Transverse colon (tissue), 4 donors: ENCODE results near the gene SPA17.
A peak's percentile ranks its signal among the peaks of the same experiment; 100 is the strongest.

Experiments used
- EP300 ChIP-seq: sonication (generic); formaldehyde crosslinking; IDR thresholded peaks from one replicate; pipeline ENCODE4 v1.6.1; 2017; ENCODE audit warnings: antibody characterized with exemption, low read depth
- POLR2A ChIP-seq: fragments of 450-650 bp; IDR thresholded peaks from one replicate; pipeline ENCODE4 v1.6.1; 2016; ENCODE audit warnings: antibody characterized with exemption, mild to moderate bottlenecking, moderate library complexity
- POLR2AphosphoS5 ChIP-seq, 3 donors: sonication (generic); formaldehyde crosslinking; IDR thresholded peaks; one replicate each; pipeline ENCODE4 v1.6.1; 2016; ENCODE audit warnings: antibody characterized with exemption in 3 of 3
- TF ChIP-seq, protein P1 (sequence below), 5 experiments: fragments of 200-600 bp in 3 of 5; fragments of 450-650 bp in 2 of 5; sonication (generic) in 3 of 5; IDR thresholded peaks; 1 replicate in 2 of 5; 2 replicates in 3 of 5; pipeline ENCODE4 v1.5.1; 2016 to 2017; ENCODE audit warnings: antibody characterized with exemption in 5 of 5, inconsistent platforms in 3 of 5, mild to moderate bottlenecking in 2 of 5, moderate library complexity in 1 of 5

DNA sequence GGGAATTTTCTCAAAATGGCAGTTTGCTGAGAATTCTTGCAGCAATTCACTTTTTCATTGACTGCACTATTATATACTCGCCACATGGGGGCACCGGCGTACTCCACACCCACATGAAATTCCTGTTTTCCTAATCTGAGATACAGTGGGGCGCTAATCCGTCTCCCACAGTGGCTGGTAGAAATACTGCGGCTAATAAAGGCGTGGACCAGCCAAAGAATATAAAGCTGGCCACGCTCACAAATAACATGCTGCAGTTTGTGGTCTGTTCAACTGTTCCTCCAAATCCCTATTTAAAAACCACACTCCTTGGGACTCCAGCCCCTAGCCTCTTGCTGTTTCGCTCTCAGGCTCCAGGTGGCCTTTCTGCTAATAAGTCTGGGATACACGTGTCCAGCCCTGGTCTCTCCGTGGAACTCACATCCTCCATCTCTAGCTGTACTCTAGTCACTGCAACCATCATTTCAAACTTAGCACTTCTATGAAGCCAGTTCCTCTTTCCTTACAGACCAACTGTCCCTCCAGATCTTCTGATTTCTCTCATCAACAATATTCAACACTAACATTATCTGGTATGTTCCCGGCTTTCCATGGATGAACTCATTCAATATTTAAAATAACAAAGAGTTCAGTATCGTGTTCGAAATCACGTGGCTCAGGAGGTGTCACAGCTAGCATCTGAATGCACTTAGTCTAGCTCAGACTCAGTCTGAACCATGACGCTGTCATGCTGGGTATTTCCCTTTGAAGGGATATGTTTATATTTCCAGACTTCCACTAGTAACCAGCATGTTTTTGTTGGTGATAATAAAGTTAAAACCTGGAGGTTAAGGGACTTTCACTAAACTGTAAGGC is 29.1 kb upstream of the SPA17 start:
- TF ChIP-seq, protein P1, sequence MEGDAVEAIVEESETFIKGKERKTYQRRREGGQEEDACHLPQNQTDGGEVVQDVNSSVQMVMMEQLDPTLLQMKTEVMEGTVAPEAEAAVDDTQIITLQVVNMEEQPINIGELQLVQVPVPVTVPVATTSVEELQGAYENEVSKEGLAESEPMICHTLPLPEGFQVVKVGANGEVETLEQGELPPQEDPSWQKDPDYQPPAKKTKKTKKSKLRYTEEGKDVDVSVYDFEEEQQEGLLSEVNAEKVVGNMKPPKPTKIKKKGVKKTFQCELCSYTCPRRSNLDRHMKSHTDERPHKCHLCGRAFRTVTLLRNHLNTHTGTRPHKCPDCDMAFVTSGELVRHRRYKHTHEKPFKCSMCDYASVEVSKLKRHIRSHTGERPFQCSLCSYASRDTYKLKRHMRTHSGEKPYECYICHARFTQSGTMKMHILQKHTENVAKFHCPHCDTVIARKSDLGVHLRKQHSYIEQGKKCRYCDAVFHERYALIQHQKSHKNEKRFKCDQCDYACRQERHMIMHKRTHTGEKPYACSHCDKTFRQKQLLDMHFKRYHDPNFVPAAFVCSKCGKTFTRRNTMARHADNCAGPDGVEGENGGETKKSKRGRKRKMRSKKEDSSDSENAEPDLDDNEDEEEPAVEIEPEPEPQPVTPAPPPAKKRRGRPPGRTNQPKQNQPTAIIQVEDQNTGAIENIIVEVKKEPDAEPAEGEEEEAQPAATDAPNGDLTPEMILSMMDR (IDR thresholded peaks at IDR 0.05): peak; percentile 81 to 85 (median 82)
- TF ChIP-seq POLR2A (no peak), POLR2AphosphoS5 (IDR thresholded peaks at IDR 0.05) (no peak), EP300 (no peak)
